ENCODE data around the gene ATP5F1A. TPM values are rescaled to one million over a fixed set of nuclear protein-coding genes. Genes with fewer than 3 reads are reported as not detected.
A peak's percentile ranks its signal among the peaks of the same experiment; 100 is the strongest.
"Not testable (repeated sequence)": the region's sequence is repeated elsewhere in the genome, so short reads cannot be mapped to it uniquely, and the experiment has no call there.

ATP5F1A gene
- total RNA-seq = 1,797 TPM
- long read RNA-seq, full-length matches to known transcripts = 1,403 of 1,461 reads
- long read RNA-seq, partial matches to known transcripts = 48 of 1,461 reads
- long read RNA-seq, other reads (novel, unspliced or antisense) = 10 of 1,461 reads

DNA sequence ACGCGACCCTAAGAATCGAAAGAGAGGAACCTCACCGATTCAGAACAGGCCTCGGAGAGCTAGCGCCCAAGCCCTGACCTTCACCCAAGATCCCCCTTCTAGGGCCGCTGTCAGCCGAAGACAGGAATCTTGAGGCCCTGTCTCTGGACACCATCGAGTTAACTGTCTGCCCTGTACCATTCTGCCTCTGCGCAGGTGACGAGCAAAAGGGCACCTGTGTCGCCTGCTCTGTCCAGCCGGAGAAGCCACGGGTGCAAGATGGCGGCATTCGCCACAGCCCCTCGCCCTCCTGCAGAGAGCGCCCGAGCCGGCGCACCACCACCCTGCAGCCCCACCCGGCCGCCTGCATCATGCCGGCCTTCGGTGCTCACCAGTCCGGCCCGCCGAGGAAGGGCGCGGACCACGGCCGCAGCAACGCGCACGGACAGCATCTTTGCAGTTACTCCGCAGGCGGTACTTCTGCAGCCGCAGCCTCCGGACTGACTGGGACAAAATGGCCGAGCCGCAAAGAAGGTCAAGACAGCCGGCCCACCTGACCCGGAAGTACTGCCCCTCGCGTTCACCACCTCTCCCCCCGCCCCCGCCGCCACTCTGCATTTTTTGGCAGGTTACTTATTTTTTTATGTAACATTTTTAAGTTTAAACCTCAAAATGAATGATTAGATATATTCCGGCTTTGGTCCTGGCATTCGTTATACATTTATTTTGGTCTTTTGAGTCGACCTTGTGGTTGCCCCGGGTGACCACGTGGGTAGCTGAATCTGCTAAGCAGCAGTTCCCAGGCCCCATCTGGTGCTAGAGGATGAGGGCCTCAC is at the start of gene ATP5F1A:
Gene ATP5F1A (minus strand): TSS at position 496 of the 815 bp plus-strand sequence. CDS start 65 bp downstream, at position 431.
- peak; percentile 87 for ATAC-seq
- intact Hi-C loops (cut with DNase I) = no loop called here
- DNase-seq (ENCODE audit: missing footprints) = peak; percentile 94

DNA sequence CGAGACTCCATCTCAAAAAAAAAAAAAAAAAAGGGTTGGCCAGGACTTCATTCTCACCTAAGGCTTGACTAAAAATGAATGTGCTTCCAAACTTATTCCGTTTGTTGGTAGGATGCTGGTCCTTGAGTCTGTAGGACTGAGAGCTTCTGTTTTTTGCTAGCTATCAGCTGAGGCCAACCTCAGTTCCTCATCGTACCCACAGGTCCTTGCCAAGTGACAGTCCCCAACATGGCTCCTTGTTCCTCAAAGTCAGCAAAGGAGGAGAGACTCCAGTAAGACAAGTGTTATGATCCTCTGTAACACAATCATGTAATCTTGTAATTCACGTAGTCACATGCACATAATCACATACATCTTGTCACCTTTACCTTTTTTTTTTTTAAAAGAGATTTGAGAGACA is 43.1 kb upstream of the ATP5F1A start:
- DNase-seq (ENCODE audit: missing footprints) = no peak
- intact Hi-C loops (cut with DNase I) = no loop called here
- ATAC-seq = no peak

DNA sequence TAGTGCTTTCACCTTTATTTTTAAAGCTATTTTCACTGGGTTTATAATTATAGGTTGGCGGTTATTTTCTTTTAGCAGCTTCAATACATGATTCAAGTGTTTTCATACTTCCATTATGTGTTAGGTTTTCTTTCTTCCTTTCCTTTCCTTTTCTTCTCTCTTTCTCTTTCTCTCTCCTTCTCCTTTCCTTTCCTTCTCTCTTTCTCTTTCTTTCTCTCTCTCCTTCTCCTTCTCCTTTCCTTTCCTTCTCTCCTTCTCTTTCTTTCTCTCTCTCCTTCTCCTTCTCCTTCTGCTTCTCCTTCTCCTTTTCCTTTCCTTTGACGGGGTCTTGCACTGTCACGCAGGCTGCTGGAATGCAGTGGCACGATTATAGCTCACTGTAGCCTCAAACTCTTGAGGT is 42.1 kb upstream of the ATP5F1A start:
- intact Hi-C loops (cut with DNase I) = no loop called here
- ATAC-seq = no peak
- DNase-seq (ENCODE audit: missing footprints) = no peak

DNA sequence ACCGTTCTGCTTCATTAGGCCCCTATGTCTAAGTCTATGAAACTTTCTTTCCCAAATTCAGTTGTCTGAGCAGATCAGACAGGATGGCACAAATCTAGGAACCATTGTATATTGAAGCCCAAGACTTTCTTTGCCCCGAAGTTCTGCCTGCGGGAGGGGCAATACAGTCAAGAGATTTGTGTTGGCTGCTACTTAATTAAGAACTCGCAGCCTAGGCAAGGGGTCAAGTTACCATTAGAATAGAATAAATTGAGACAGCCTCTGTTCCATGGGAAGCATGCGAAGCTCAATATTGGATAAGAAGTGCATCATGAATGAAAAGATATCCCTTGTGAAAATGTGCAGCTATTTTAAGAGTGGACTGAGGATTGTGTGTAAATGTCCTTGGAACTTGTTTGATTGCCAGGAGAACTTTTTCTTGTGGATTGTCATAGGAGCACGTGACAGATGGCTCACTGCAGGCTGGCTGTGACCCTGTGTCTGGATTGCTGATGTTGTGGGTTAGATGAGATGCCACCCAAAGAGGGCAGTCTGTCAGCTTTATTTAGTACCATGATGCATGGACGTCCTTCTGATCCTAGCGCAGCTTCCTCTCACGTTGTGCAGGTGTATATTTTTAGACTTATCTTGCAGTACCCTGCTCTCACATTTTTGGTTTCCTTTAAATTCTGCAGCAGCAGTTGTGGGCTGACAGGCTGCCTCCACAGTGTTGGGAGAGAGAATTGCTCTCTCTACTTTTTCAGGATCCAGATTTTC is 37.0 kb upstream of the ATP5F1A start:
- DNase-seq (ENCODE audit: missing footprints) (no peak), ATAC-seq (peak; percentile 68)
- intact Hi-C loops (cut with DNase I) = no loop called here

DNA sequence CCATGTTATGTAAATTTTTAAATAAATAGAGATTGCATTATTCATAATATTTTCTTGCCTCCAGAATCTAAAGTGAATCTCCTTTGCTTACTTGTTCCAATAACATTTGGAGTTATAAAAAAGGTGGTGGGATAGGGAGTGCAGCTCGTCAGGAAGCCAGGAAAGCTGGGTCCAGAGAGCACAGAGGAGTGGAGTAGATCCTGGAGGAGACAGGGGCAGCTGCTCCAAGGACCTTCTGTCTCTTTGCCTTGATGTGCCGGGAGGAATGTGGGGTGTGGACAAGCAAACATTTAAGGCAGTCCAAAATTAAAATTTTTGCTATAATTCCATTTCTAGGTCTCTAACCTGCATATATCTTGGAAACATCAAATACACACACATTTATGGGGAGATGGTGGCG is 35.4 kb upstream of the ATP5F1A start:
- DNase-seq (ENCODE audit: missing footprints) (no peak), ATAC-seq (no peak)
- intact Hi-C loops (cut with DNase I) = no loop called here

DNA sequence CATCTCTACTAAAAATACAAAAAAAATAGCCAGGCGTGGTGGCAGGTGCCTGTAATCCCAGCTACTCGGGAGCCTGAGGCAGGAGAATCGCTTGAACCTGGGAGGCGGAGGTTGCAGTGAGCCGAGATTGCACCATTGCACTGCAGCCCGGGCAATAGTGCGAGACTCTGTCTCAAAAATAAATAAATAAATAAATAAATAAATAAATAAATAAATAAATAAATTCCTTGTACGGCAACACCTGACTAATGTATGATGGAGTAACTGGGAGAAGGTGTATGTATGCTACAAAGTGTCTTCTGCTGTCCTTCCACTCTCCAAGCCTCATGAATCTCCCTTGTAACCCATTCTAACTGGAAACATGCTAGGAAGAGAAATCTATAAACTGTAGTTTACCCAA is 32.5 kb upstream of the ATP5F1A start:
- intact Hi-C loops (cut with DNase I); DNase-seq (ENCODE audit: missing footprints); ATAC-seq: not testable (repeated sequence)

DNA sequence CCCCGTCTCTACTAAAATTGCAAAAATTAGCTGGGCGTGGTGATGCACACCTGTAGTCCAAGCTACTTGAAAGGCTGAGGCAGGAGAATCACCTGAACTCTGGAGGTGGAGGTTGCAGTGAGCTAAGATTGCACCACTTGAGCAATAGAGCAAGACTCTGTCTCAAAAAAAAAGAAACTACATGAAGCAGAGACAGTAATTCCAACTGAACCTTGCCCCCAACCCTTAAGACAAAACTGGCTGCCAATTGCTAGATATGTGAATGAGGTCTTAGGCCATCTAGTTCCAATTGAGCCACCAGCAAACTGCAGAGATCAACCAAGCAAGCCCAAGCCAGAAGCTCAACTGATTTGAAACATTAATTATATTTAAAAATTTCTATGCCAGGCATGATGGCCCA is 32.0 kb upstream of the ATP5F1A start:
- ATAC-seq (no peak), DNase-seq (ENCODE audit: missing footprints) (no peak)
- intact Hi-C loops (cut with DNase I) = no loop called here

DNA sequence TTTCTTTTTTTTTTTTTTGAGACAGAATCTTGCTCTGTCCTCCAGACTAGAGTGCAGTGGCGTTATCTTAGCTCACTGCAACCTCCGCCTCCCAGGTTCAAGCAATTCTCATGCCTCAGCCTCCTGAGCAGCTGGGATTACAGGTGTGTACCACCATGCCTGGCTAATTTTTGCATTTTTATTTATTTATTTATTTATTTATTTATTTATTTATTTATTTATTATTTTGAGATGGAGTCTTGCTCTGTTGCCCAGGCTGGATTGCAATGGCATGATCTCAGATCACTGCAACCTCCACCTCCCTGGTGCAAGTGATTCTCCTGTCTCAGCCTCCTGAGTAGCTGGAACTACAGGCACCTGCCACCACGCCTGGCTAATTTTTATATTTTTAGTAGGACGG is 28.5 kb upstream of the ATP5F1A start:
- ATAC-seq; intact Hi-C loops (cut with DNase I): not testable (repeated sequence)

DNA sequence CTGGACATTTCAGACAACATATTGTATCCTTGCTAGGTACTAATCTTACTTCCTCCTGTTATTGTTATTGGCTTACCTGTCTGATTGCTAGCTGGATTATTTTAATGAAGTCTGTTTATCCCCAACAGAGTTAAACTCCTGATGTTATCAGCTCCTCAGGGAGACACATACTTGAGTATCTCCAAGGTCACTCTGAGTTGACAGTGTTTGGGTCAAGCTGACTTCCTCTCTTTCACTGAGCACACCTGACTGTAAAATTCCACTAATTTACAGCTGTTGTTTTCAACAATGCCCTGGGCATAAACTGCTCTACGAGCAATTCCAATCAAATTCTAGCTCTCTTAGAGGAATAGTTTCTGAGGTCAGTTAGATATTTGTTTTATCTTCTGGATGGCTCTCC is 15.7 kb upstream of the ATP5F1A start:
- ATAC-seq = no peak
- no peak for DNase-seq (ENCODE audit: missing footprints)
- intact Hi-C loops (cut with DNase I) = no loop called here

More for the DNA sequence above, 28.5 kb upstream of the ATP5F1A start:
- DNase-seq (ENCODE audit: missing footprints) = not testable (repeated sequence)

DNA sequence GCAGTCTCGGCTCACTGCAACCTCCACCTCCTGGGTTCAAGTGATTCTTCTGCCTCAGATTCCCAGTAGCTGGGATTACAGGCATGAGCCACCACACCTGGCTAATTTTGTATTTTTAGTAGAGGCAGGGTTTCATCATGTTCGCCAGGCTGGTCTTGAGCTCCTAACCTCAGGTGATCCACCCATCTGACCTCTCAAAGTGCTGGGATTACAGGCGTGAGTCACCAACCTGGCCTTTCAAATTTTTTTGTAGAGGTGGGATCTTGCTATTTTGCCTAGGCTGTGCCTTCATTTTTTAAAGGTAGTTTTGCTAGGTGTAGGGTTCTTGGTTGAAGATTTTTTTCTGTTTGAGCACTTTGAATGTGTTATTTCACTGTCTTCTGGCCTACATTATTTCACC is 12.3 kb upstream of the ATP5F1A start:
- ATAC-seq (no peak), DNase-seq (ENCODE audit: missing footprints) (no peak)
- intact Hi-C loops (cut with DNase I) = no loop called here

DNA sequence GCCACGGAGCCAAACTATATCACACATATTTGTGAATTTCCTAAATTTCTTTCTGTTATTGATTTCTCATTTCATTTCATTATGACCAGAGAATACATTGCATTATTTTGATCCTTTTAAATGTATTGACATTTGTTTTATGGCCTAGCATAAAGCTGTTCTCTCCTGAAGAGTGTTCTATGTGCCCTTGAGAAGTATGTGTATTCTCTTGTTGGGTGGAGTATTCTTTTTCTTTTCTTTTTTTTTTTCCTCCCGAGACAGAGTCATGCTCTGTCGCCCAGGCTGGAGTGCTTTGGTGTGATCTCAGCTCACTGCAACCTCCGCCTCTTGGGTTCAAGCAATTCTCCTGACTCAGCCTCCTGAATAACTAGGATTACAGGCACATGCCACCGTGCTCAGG is 11.3 kb upstream of the ATP5F1A start:
- intact Hi-C loops (cut with DNase I) = no loop called here

DNA sequence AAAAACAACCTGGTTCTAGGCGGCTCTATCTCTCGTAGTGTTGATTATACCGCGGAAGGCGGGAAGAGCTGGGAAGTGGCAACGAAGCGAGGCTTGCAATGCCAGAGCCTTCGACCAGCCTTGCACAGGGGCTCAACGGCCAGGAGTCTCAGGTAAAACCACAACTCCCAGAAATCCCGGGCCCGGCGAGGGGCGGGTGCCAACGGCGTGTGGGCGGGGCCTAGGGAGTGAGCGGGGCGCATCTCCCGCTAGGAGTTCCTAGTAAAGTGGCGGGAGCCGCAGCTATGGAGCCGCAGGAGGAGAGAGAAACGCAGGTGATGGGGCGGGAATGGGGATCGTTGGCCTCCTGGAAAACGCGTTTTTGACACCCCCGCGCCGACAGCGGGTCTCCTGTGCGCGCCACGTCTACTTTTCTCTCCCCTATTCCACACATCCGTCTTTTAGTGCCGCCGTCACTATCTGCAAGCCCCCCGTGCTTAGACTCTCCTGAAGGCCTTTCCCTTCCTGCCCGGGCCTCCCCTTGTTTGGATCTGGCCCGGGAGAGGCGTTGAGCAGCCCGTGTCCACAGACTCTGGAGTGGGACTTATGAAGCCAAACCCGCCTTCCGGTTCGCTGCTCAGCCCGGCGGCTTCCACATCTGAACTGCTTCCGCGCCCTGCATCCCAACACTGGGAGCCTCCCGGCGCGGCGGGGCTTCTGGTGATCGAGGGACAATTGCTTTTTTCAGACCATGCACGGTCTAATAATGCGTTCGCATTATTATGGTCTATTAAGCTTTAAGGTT is 6.2 kb upstream of the ATP5F1A start, which contains the start of gene HAUS1:
Gene HAUS1 (plus strand): TSS at position 258 of the 784 bp plus-strand sequence. CDS start 27 bp downstream, at position 285.
- DNase-seq (ENCODE audit: missing footprints) (peak; percentile 96), ATAC-seq (peak; percentile 97)
- intact Hi-C loops (cut with DNase I) = no loop called here

More for the DNA sequence above, 11.3 kb upstream of the ATP5F1A start:
- ATAC-seq = no peak
- no peak for DNase-seq (ENCODE audit: missing footprints)

DNA sequence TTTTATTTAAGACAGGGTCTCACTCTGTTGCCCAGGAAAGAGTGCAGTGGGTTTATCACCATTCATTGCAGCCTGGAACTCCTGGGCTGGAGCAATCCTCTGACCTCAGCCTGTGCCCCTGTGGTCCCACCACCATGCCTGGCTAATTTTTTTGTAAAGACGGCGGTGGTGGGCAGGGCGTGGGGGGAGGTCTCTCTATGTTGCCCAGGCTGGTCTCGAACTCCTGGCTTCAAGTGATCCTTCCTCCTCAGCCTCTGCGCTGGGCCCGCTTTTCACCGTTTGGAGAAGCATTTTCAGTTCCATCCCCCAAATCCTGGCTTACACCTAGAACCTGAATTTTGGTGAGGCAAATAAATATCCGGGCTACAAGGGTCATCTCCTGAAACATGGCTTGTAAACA is 1.4 kb upstream of the ATP5F1A start:
- ATAC-seq (no peak), DNase-seq (ENCODE audit: missing footprints) (no peak)
- intact Hi-C loops (cut with DNase I) = no loop called here

DNA sequence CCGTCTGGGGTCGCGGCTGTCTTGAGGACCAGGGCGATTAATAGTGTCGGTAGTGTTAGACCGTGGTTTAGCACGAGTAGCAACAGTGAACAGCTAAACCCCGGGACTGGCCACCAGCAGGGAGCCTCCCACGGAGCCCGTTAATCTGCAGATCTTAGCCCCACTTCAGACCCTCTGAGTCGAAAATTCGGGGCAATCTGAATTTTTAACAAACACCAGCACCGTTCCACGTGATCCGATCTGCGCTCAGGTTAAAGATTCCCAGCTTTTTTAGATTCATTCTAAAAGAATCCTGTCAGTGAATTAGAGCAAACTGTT is 479 bp upstream of the ATP5F1A start:
- DNase-seq (ENCODE audit: missing footprints) (no peak), ATAC-seq (no peak)
- intact Hi-C loops (cut with DNase I) = no loop called here

DNA sequence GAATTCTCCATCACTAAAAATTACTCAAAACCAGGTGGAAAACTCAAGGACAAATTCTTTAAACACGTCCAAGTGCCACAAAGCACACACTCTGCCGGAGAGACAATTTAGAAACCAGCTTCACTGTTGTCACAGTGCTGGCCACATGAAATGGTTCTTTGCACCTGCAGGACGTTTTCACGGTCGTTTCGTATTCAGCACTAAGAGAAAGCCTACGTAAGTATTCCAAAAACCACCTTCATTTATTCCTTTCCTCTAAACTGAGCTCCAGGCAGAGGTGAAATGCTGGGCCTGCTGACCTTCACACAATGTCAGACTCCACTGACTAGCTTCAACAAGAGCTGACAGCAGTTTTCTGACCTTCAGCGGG is 680 bp downstream of the ATP5F1A start:
- DNase-seq (ENCODE audit: missing footprints) (no peak), ATAC-seq (peak; percentile 38)
- intact Hi-C loops (cut with DNase I) = no loop called here

DNA sequence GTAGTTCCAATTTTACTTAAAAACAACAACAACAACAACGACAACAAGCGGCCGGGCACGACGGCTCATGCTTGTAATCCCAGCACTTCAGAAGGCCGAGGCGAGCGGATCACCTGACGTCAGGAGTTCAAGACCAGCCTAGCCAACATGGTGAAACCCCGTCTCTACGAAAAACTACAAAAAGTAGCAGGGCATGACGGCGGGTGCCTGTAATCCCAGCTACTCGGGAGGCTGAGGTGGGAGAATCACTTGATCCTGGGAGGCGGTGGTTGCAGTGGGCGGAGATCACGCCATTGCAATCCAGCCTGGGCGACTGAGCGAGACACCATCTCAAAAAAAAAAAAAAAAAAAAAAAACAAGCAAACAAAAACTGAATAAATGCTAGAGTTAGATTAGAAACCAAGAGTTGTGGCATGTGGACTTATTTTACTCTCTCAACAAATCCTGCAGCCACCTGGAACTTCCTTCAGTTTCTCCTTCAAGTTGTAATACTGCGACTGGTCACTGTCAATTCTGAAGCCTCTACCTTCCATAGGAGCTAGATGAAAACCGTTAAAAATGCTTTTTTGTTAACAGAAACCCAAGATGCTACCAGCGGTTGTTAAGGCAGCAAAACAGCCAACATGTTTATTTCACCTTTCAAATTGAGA is 1.3 kb downstream of the ATP5F1A start:
- DNase-seq (ENCODE audit: missing footprints) (no peak), ATAC-seq (no peak)
- intact Hi-C loops (cut with DNase I) = no loop called here

DNA sequence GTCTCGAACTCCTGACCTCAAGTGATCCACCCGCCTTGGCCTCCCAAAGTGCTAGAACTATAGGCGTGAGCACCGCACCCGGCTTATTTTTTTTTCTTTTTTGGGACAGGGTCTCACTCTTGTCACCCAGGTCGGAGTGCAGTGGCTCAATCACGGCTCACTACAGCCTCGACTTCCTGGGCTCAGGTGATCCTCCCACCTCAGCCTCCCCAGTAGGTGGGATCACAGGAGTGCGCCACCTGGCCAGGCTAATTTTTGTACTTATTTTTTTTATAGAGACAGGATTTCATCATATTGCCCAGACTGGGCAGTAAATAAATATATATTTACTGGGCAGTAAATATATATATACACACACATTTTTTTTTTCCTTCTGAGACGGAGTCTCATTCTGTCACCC is 2.6 kb downstream of the ATP5F1A start:
- ATAC-seq (no peak), DNase-seq (ENCODE audit: missing footprints) (no peak)
- intact Hi-C loops (cut with DNase I) = no loop called here

DNA sequence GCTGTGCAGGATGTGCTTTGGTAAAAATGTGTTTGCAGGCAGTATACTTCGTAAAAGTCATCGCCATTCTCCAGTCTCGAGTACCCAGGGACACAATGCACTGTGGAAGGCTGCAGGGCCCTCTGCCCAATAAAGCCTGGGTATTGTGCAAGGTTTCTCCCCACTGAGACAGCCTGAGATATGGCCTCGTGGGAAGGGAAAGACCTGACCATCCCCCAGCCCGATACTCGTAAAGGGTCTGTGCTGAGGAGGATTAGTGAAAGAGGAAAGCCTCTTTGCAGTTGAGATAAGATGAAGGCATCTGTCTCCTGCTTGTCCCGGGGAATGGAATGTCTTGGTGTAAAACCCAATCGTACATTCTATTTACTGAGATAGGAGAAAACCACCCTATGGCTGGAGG is 9.6 kb downstream of the ATP5F1A start:
- ATAC-seq; DNase-seq (ENCODE audit: missing footprints); intact Hi-C loops (cut with DNase I): not testable (repeated sequence)

DNA sequence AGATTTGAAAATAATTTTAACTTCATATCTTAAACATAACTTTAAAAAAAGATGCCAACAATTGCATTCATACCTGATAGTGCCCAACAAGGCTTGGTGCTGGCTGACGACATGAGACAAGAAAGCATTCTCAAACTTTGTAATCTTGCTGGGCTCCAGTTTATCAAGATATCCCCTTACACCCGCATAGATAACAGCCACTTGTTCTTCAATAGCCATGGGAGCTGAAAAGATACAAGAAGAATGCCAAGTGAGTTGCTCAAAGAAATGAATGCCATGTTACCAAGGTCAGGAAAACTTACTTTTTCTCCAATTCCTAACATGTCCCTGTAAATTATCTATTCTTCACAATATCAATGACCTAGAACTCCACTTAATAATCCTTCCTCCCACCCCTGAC is 13.7 kb downstream of the ATP5F1A start:
- intact Hi-C loops (cut with DNase I) = no loop called here
- no peak for ATAC-seq
- DNase-seq (ENCODE audit: missing footprints) = no peak
